Activated naive CD4-positive, alpha-beta T cell treated with anti-CD3 and anti-CD28 coated beads for 36 hours (primary cell): Measurements from ENCODE around the gene HSPD1. TPM values are rescaled to one million over a fixed set of nuclear protein-coding genes. Genes with fewer than 3 reads are reported as not detected.
A peak's percentile ranks its signal among the peaks of the same experiment; 100 is the strongest.
"Not testable (repeated sequence)": the region's sequence is repeated elsewhere in the genome, so short reads cannot be mapped to it uniquely, and the experiment has no call there.

Experiments
- CTCF ChIA-PET: fragments of 350-600 bp; sonication (Branson Sonifier 250); formaldehyde crosslinking; loops from one replicate; lab custom pipeline; 2021; ENCODE audit warnings: antibody characterized with exemption; lab: Charles Lee
- DNase-seq: peaks from one replicate; pipeline ENCODE4 v3.0.0-alpha.2; 2020
- H3K27ac Mint-ChIP-seq: one replicate; pipeline ENCODE4 v1.8.0; 2021; ENCODE audit warnings: mild to moderate bottlenecking, mixed read lengths
- H3K27me3 Mint-ChIP-seq: one replicate; pipeline ENCODE4 v1.8.0; 2021; ENCODE audit warnings: low read depth, mixed read lengths
- H3K36me3 Mint-ChIP-seq: one replicate; pipeline ENCODE4 v1.8.0; 2021; ENCODE audit warnings: low read depth, mixed read lengths
- H3K4me1 Mint-ChIP-seq: one replicate; pipeline ENCODE4 v1.8.0; 2021; ENCODE audit warnings: low read depth, mixed read lengths
- H3K4me3 Mint-ChIP-seq: one replicate; pipeline ENCODE4 v1.8.0; 2021; ENCODE audit warnings: mild to moderate bottlenecking, moderate library complexity, mixed read lengths
- H3K9me3 Mint-ChIP-seq: one replicate; pipeline ENCODE4 v1.8.0; 2021; ENCODE audit warnings: mixed read lengths
- intact Hi-C: fragments of 100-400 bp; cut with micrococcal nuclease; formaldehyde crosslinking; loops from one replicate; pipeline ENCODE4 v1.15.1; 2023
- total RNA-seq, 2 experiments: library from RNA; stranded (reverse); gene quantifications; one replicate each; pipeline ENCODE4 v1.2.3, GENCODE V29; 2021

The HSPD1 gene
- total RNA-seq, 2 experiments from 2014 or later: 1,191 to 1,210 TPM

GRCh38 chr2:197495433-197496134 is 4.1 kb downstream of the HSPD1 start:
- no peaks in the 10 kb centered on the region for H3K9me3 Mint-ChIP-seq
- H3K27ac Mint-ChIP-seq: peak overlapping the region; percentile 98
- peak overlapping the region; percentile 92 for H3K4me3 Mint-ChIP-seq
- DNase-seq: no peak
- intact Hi-C loops: no loop called here
- H3K36me3 Mint-ChIP-seq: peaks cover 74% of the 10 kb centered on the region
- H3K27me3 Mint-ChIP-seq: no peaks in the 10 kb centered on the region
- CTCF ChIA-PET: interaction anchor here (0.6 kb wide), 1 partner anchor 98 kb away, joined by 3 read pairs; no protein-coding TSS in a partner anchor
- H3K4me1 Mint-ChIP-seq: peaks cover 48% of the 10 kb centered on the region

- Mint-ChIP-seq H3K27me3 (no peaks in the 10 kb centered on the region), H3K36me3 (peaks cover 77% of the 10 kb centered on the region)
Measured at GRCh38 chr2:197487385-197487784, 12.3 kb downstream of the HSPD1 start.

GRCh38 chr2:197486175-197486574 is 13.5 kb downstream of the HSPD1 start:
- H3K9me3 Mint-ChIP-seq: peaks cover 15% of the 10 kb centered on the region
- H3K4me1 Mint-ChIP-seq: peaks cover 27% of the 10 kb centered on the region
- DNase-seq: no peak
- no peak overlapping the region for H3K4me3 Mint-ChIP-seq
- H3K36me3 Mint-ChIP-seq: peaks cover 72% of the 10 kb centered on the region
- H3K27ac Mint-ChIP-seq: peak overlapping the region; percentile 76
- no peaks in the 10 kb centered on the region for H3K27me3 Mint-ChIP-seq
- intact Hi-C loops: no loop called here
- CTCF ChIA-PET: no interaction called here

More at GRCh38 chr2:197487385-197487784, 12.3 kb downstream of the HSPD1 start:
- no peak overlapping the region for H3K4me3 Mint-ChIP-seq
- peaks cover 15% of the 10 kb centered on the region for H3K9me3 Mint-ChIP-seq
- no peak for DNase-seq
- peak overlapping the region; percentile 51 for H3K27ac Mint-ChIP-seq
- peaks cover 33% of the 10 kb centered on the region for H3K4me1 Mint-ChIP-seq
- intact Hi-C loops: no loop called here
- CTCF ChIA-PET: no interaction called here

- intact Hi-C loops, H3K27me3 Mint-ChIP-seq, DNase-seq, H3K4me3 Mint-ChIP-seq: not testable (repeated sequence)
- CTCF ChIA-PET: interaction anchor here (0.6 kb wide), 1 partner anchor 327 kb away, joined by 3 read pairs; no protein-coding TSS in a partner anchor
- Mint-ChIP-seq H3K4me1 (peaks cover 16% of the 10 kb centered on the region), H3K27ac (peak overlapping the region; percentile 18), H3K9me3 (peaks cover 15% of the 10 kb centered on the region), H3K36me3 (peaks cover 68% of the 10 kb centered on the region)
Measured at GRCh38 chr2:197484248-197484647, 15.4 kb downstream of the HSPD1 start.

- no peak for DNase-seq
- Mint-ChIP-seq H3K9me3 (peaks cover 15% of the 10 kb centered on the region), H3K27me3 (no peaks in the 10 kb centered on the region), H3K4me3 (no peak overlapping the region), H3K36me3 (peaks cover 56% of the 10 kb centered on the region), H3K27ac (no peak overlapping the region), H3K4me1 (peaks cover under 1% of the 10 kb centered on the region)
- CTCF ChIA-PET: no interaction called here
- intact Hi-C loops: no loop called here
Measured at GRCh38 chr2:197480165-197481036, 19.2 kb downstream of the HSPD1 start.

GRCh38 chr2:197477797-197478196 is 21.8 kb downstream of the HSPD1 start:
- Mint-ChIP-seq H3K9me3 (no peaks in the 10 kb centered on the region), H3K4me1 (no peaks in the 10 kb centered on the region), H3K36me3 (peaks cover 37% of the 10 kb centered on the region), H3K27ac (no peak overlapping the region), H3K27me3 (no peaks in the 10 kb centered on the region), H3K4me3 (no peak overlapping the region)
- intact Hi-C loops: no loop called here
- no peak for DNase-seq
- CTCF ChIA-PET: interaction anchor here (1.3 kb wide), 1 partner anchor 47 kb away, joined by 3 read pairs; no protein-coding TSS in a partner anchor

GRCh38 chr2:197472166-197472565 is 27.5 kb downstream of the HSPD1 start:
- CTCF ChIA-PET: no interaction called here
- no peaks in the 10 kb centered on the region for H3K9me3 Mint-ChIP-seq
- DNase-seq: no peak
- H3K4me1 Mint-ChIP-seq: no peaks in the 10 kb centered on the region
- H3K27ac Mint-ChIP-seq: no peak overlapping the region
- H3K36me3 Mint-ChIP-seq: peaks cover 14% of the 10 kb centered on the region
- no peaks in the 10 kb centered on the region for H3K27me3 Mint-ChIP-seq
- H3K4me3 Mint-ChIP-seq: no peak overlapping the region
- intact Hi-C loops: loop anchor here (5.0 kb wide), 1 partner anchor 75 kb away; no protein-coding TSS in a partner anchor

- CTCF ChIA-PET: interaction anchor here (0.6 to 1.0 kb wide), 2 partner anchors 11 to 33 kb away, joined by 3 to 4 read pairs; partner anchors contain the start of gene COQ10B
- no peak overlapping the region for H3K4me3 Mint-ChIP-seq
- H3K36me3 Mint-ChIP-seq: peaks cover 9% of the 10 kb centered on the region
- DNase-seq: no peak
- H3K9me3 Mint-ChIP-seq: no peaks in the 10 kb centered on the region
- intact Hi-C loops: no loop called here
- H3K4me1 Mint-ChIP-seq: peaks cover 5% of the 10 kb centered on the region
- no peak overlapping the region for H3K27ac Mint-ChIP-seq
- H3K27me3 Mint-ChIP-seq: no peaks in the 10 kb centered on the region
Measured at GRCh38 chr2:197464175-197464574, 35.5 kb downstream of the HSPD1 start.

- H3K27me3 Mint-ChIP-seq: no peaks in the 10 kb centered on the region
- DNase-seq: no peak
- CTCF ChIA-PET: interaction anchor here (1.9 kb wide), 1 partner anchor 37 kb away, joined by 6 read pairs; no protein-coding TSS in a partner anchor
- H3K4me3 Mint-ChIP-seq: no peak overlapping the region
- no peaks in the 10 kb centered on the region for H3K9me3 Mint-ChIP-seq
- intact Hi-C loops: no loop called here
- H3K27ac Mint-ChIP-seq: no peak overlapping the region
- H3K4me1 Mint-ChIP-seq: peaks cover 28% of the 10 kb centered on the region
- peaks cover 10% of the 10 kb centered on the region for H3K36me3 Mint-ChIP-seq
Measured at GRCh38 chr2:197461057-197461456, 38.6 kb downstream of the HSPD1 start.

GRCh38 chr2:197460649-197461048 is 39.0 kb downstream of the HSPD1 start:
- Mint-ChIP-seq H3K36me3 (peaks cover 11% of the 10 kb centered on the region), H3K9me3 (no peaks in the 10 kb centered on the region), H3K27me3 (no peaks in the 10 kb centered on the region), H3K27ac (no peak overlapping the region), H3K4me1 (peaks cover 32% of the 10 kb centered on the region), H3K4me3 (no peak overlapping the region)
- intact Hi-C loops: no loop called here
- DNase-seq: no peak
- CTCF ChIA-PET: interaction anchor here (1.9 kb wide), 1 partner anchor 38 kb away, joined by 6 read pairs; no protein-coding TSS in a partner anchor

- peaks cover 55% of the 10 kb centered on the region for H3K4me1 Mint-ChIP-seq
- H3K36me3 Mint-ChIP-seq: peaks cover 17% of the 10 kb centered on the region
- no peaks in the 10 kb centered on the region for H3K27me3 Mint-ChIP-seq
- CTCF ChIA-PET: interaction anchor here (0.7 kb wide), 3 partner anchors 13 to 417 kb away, joined by 3 to 4 read pairs (median 3); no protein-coding TSS in a partner anchor
- peak overlapping the region; percentile 6 for H3K4me3 Mint-ChIP-seq
- no peak for DNase-seq
- intact Hi-C loops: no loop called here
- H3K27ac Mint-ChIP-seq: peak overlapping the region; percentile 46
- no peaks in the 10 kb centered on the region for H3K9me3 Mint-ChIP-seq
Measured at GRCh38 chr2:197455428-197455827, 44.2 kb downstream of the HSPD1 start.

- H3K27me3 Mint-ChIP-seq: no peaks in the 10 kb centered on the region
- DNase-seq: no peak
- H3K9me3 Mint-ChIP-seq: no peaks in the 10 kb centered on the region
- peak overlapping the region; percentile 100 for H3K4me3 Mint-ChIP-seq
- CTCF ChIA-PET: interaction anchor here (0.6 to 0.7 kb wide), 2 partner anchors 89 to 417 kb away, joined by 3 to 4 read pairs; no protein-coding TSS in a partner anchor
- peak overlapping the region; percentile 100 for H3K27ac Mint-ChIP-seq
- intact Hi-C loops: no loop called here
- peaks cover 55% of the 10 kb centered on the region for H3K4me1 Mint-ChIP-seq
- H3K36me3 Mint-ChIP-seq: peaks cover 16% of the 10 kb centered on the region
Measured at GRCh38 chr2:197454923-197455322, 44.7 kb downstream of the HSPD1 start.
